ENCODE measurements around the gene GPR83.

The GPR83 gene

DNA sequence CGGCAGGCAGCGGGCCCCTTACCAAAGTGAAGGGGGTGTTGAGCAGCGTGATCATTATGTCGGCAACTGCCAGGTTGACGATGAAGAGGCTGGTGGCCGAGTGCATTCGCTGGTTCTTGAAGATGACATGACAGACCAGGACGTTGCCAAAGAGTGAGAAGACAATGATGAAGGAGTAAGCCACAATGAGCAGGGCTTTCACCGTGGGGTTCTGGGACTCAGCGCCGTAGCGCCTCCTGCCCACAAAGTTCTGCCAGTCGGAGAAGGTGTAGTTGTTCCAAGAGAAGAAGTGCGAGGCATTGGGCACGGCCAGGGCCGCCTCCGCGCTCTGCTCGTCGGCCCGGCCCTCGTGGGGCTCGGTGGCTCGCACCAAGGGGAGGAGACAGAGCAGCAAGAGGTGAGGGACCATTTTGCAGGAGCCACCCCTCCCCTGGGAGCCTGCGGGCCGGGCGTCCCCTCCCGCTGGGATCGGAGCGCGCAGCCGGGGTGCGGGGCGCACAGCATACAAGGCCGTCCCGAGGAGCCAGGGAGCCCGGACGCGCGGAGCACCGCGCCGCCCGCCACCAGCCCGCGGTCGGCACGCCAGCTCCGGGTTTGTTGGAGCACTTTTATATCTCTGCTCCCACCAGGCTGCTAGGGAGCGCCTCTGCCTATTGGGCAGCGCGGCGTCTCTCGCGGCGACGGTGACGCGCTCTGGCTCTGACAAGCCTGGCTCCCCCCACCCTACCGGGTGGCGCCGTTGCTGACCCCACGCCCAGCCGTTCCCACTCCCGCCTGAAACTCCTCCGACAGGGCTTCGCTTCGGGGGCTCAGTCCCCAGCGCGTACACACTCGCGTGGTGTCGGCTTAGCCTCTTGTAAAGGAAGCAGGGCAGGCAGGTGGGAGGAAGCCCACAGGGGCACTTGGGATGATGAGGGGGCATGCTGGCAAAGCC is at the start of gene GPR83:
Gene GPR83 (minus strand): TSS at position 581 of the 934 bp plus-strand sequence. CDS start 172 bp downstream, at position 409.
- TF ChIP-seq, protein P1, sequence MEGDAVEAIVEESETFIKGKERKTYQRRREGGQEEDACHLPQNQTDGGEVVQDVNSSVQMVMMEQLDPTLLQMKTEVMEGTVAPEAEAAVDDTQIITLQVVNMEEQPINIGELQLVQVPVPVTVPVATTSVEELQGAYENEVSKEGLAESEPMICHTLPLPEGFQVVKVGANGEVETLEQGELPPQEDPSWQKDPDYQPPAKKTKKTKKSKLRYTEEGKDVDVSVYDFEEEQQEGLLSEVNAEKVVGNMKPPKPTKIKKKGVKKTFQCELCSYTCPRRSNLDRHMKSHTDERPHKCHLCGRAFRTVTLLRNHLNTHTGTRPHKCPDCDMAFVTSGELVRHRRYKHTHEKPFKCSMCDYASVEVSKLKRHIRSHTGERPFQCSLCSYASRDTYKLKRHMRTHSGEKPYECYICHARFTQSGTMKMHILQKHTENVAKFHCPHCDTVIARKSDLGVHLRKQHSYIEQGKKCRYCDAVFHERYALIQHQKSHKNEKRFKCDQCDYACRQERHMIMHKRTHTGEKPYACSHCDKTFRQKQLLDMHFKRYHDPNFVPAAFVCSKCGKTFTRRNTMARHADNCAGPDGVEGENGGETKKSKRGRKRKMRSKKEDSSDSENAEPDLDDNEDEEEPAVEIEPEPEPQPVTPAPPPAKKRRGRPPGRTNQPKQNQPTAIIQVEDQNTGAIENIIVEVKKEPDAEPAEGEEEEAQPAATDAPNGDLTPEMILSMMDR (conservative IDR thresholded peaks at IDR 0.05), result no peak
- no peak for TF ChIP-seq ZFX (IDR thresholded peaks at IDR 0.05)
- no peak within 1 kb of the TSS for H3K27ac ChIP-seq

DNA sequence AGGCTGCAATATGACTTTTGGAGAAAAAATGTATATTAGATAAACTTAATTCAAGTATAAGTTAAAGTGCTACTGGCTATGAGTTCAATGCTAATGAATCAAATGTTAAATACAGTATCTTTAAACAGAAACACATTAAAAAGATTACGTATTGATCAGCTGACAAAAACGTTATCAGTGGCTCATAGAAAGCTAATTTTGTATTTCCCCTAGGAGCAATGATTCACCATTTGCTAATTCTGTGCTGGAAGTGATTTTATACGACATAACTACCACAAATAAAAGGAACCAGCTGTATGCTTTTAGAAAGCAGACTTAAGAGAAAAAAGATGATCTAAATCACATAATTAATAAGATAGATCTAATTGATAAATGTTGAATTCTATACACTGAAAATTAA is 48.8 kb upstream of the GPR83 start:
- TF ChIP-seq ZFX (IDR thresholded peaks at IDR 0.05), result no peak
- TF ChIP-seq, protein P1 (conservative IDR thresholded peaks at IDR 0.05), result no peak
- no peak overlapping the region for H3K27ac ChIP-seq

DNA sequence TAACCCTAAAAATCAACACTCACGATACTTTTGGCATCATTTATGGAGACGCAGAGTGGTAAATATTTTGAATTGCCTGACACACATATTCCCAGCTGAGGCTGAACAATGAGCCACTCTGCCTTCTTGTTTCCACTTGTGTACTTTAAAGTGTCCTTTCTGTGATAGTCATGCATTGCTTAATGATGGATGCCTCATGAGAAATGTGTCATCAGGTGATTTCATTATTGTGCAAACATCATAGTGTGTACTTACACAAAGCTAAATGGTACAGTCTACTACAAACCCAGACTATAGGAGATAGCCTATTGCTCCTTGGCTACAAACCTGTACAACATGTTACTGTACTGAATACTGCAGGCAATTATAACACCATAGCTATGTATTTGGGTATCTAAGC is 48.2 kb upstream of the GPR83 start:
- TF ChIP-seq ZFX (IDR thresholded peaks at IDR 0.05), result no peak
- TF ChIP-seq, protein P1 (conservative IDR thresholded peaks at IDR 0.05), result no peak
- no peak overlapping the region for H3K27ac ChIP-seq

DNA sequence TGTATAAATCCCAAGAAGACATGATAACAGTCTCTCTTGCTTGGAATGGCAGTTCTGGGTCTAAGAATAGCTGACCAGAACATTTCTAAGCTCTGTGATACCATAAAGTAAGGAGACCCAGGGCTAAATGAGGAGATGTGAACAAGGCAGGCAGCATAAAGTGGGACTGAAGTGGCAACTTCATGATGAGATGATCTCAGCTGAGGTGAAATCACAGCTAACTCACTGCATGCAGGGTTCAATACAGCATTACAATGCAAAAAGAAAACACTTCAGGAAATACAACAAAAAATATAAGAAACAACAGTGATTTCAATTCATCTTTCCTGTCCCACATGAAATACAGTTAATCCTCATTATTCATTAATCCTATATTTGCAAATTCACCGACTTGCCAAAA is 47.8 kb upstream of the GPR83 start:
- H3K27ac ChIP-seq, result no peak overlapping the region
- TF ChIP-seq ZFX (IDR thresholded peaks at IDR 0.05), result no peak
- TF ChIP-seq, protein P1 (conservative IDR thresholded peaks at IDR 0.05), result no peak

DNA sequence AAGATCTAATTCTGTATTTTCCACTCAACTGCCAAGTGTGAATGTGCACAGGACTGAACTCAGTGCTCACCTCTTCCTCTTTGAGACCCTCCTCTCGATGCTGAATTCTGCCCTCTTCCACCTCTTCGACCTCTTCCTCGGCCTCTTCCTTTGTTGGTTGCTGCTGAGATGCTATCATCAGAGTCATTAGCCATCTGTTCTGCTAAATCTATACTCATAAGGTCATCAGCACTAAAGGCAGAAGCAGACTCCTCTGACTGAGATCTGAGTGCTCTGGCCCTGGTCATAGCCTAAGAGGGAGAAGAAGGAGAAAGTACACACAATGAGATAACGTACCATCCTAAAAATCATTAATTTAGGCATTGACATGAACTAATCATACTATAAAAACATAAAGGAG is 45.9 kb upstream of the GPR83 start:
- no peak overlapping the region for H3K27ac ChIP-seq
- TF ChIP-seq, protein P1 (conservative IDR thresholded peaks at IDR 0.05), result no peak
- TF ChIP-seq ZFX (IDR thresholded peaks at IDR 0.05), result no peak

DNA sequence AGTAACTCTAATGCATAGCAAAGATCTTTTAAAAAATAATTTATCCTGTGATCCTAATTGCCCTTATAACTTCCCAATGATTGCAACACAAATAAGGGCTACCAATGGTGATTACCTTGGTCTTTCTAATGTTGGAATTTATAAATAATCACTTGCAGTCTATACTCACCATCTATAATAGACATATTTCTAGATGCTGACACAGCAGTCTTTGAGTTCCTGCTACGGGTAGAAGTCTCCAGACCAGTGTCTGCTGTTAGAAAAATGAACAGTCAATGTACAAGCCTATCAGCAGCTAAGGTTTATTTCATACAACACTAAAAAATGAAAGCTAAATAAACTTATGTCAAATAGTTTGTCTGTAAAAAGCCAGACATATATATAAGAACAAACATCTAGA is 44.4 kb upstream of the GPR83 start:
- TF ChIP-seq, protein P1 (conservative IDR thresholded peaks at IDR 0.05), result no peak
- TF ChIP-seq ZFX (IDR thresholded peaks at IDR 0.05), result no peak
- H3K27ac ChIP-seq, result no peak overlapping the region

DNA sequence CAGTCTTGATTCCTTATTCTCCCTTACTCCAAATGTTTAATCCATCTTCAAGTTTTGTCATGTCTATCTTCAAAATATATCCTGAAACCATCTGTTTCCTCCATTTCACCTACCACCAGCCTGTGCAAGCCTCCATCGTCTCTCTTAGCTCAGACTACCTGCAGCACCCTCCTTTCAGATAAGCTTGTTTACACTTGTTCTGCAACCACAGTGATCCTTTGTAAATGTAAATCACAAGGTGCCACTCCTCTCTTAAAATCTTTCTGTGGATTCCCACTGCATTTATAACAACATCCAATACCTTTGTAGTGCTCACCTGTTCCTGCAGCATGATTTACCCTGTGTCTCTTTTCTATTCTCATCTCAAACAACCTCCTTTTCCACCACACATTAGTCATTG is 31.8 kb upstream of the GPR83 start:
- H3K27ac ChIP-seq, result no peak overlapping the region
- TF ChIP-seq ZFX (IDR thresholded peaks at IDR 0.05), result no peak
- TF ChIP-seq, protein P1 (conservative IDR thresholded peaks at IDR 0.05), result no peak

Measured in C4-2B (cell line).